Measurements from ENCODE around the gene STARD7. TPM values are rescaled to one million over a fixed set of nuclear protein-coding genes. Genes with fewer than 3 reads are reported as not detected.
"Not testable (repeated sequence)": the region's sequence is repeated elsewhere in the genome, so short reads cannot be mapped to it uniquely, and the experiment has no call there.

STARD7 gene
- total RNA-seq, 1 experiment from 2014 or later = 119 TPM

DNA sequence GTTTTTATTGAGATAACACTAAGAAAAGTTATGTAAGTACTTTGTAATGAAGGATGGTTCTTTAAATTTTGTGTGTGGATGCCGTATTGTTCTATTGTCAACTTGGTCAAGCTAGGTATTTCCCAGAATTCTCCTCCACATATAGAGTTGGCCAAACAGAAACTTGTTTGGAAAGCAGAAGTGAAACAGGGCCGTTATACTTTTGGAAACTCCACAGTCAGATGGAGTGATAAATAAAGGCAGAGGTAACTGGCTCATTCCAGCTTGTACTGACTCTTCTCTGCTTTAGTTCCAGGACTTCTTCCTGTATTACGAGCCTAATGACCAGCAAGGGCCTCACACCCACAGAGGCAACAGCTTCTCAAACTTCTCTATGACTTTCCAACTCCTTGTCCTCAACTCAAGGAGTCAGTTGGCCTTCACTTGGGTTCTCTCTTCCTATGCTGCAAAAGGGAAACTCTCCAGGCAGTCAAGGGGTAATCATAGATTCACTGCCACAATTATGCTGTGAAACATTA is 16.4 kb upstream of the STARD7 start:
- TF ChIP-seq CTCF (IDR thresholded peaks at IDR 0.05; ENCODE audit: unreplicated experiment) = no peak
- intact Hi-C loops (cut with micrococcal nuclease; ENCODE audit: unreplicated experiment) = no loop called here
- no peaks in the 10 kb centered on the region for H3K4me1 Mint-ChIP-seq (ENCODE audit: low read depth, unreplicated experiment)
- CTCF ChIA-PET = interaction anchor here (0.7 kb wide), 1 partner anchor 8 kb away, joined by 4 read pairs; no protein-coding TSS in a partner anchor
- no peaks in the 10 kb centered on the region for H3K9me3 Mint-ChIP-seq (ENCODE audit: low read depth, unreplicated experiment)
- no peaks in the 10 kb centered on the region for H3K27me3 Mint-ChIP-seq (ENCODE audit: unreplicated experiment)
- H3K36me3 Mint-ChIP-seq (ENCODE audit: insufficient read depth, unreplicated experiment) = no peaks in the 10 kb centered on the region
- no peak for DNase-seq
- no TSS peak for BruUV-seq (replicated peaks)
- no peak overlapping the region for H3K27ac Mint-ChIP-seq (ENCODE audit: unreplicated experiment)
- H3K4me3 Mint-ChIP-seq (ENCODE audit: low read depth, unreplicated experiment) = no peak overlapping the region

DNA sequence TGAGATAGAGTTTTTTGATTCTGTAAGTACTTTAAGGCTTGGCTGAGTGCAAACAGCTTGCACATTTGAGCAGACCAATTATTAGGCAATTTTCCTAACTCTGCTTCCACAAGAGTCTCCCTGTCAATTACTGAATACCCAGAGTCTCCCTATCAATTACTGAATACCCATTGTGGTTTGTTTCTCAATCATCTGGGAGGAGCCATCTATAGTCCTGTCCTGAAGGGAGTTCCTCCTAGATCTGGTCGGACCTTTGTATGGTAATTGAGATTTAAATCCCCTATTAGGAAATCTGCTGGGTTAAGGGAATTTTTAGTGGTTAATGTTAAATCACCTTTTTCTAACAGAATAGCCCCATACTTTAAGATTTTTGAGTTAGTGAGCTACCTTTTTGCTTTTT is 12.5 kb upstream of the STARD7 start:
- CTCF ChIA-PET; DNase-seq; H3K27me3 Mint-ChIP-seq (ENCODE audit: unreplicated experiment); H3K36me3 Mint-ChIP-seq (ENCODE audit: insufficient read depth, unreplicated experiment); H3K4me1 Mint-ChIP-seq (ENCODE audit: low read depth, unreplicated experiment); H3K27ac Mint-ChIP-seq (ENCODE audit: unreplicated experiment); H3K9me3 Mint-ChIP-seq (ENCODE audit: low read depth, unreplicated experiment); BruUV-seq (replicated peaks); intact Hi-C loops (cut with micrococcal nuclease; ENCODE audit: unreplicated experiment); H3K4me3 Mint-ChIP-seq (ENCODE audit: low read depth, unreplicated experiment): not testable (repeated sequence)

DNA sequence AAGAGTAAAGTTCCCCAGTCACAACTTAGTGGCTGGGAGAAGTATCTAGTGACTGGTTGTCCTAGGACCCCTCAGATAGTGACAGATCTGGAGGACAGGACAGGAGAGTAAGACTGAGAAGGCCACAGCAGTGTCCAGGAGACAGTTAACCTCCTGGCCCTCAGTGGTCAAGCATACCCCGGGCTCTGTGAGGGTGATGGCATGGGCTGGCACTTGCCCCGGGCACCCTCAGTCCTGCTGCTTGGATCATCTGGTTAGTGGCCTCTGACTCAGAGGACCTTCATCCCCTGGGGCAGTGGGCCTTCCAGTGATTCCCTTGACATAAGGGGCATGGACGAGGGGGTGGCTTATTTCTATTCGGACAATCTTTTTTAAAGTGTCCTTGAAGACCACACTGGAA is 11.3 kb upstream of the STARD7 start:
- BruUV-seq (replicated peaks); CTCF ChIA-PET; H3K27me3 Mint-ChIP-seq (ENCODE audit: unreplicated experiment); H3K27ac Mint-ChIP-seq (ENCODE audit: unreplicated experiment); DNase-seq; intact Hi-C loops (cut with micrococcal nuclease; ENCODE audit: unreplicated experiment); H3K4me3 Mint-ChIP-seq (ENCODE audit: low read depth, unreplicated experiment); H3K9me3 Mint-ChIP-seq (ENCODE audit: low read depth, unreplicated experiment); H3K36me3 Mint-ChIP-seq (ENCODE audit: insufficient read depth, unreplicated experiment); H3K4me1 Mint-ChIP-seq (ENCODE audit: low read depth, unreplicated experiment): not testable (repeated sequence)

- Mint-ChIP-seq H3K4me1 (ENCODE audit: low read depth, unreplicated experiment) (no peaks in the 10 kb centered on the region), H3K27me3 (ENCODE audit: unreplicated experiment) (no peaks in the 10 kb centered on the region), H3K4me3 (ENCODE audit: low read depth, unreplicated experiment) (no peak overlapping the region), H3K27ac (ENCODE audit: unreplicated experiment) (no peak overlapping the region), H3K9me3 (ENCODE audit: low read depth, unreplicated experiment) (no peaks in the 10 kb centered on the region), H3K36me3 (ENCODE audit: insufficient read depth, unreplicated experiment) (no peaks in the 10 kb centered on the region)
- no peak for DNase-seq
- no TSS peak for BruUV-seq (replicated peaks)
- intact Hi-C loops (cut with micrococcal nuclease; ENCODE audit: unreplicated experiment) = no loop called here
- no peak for TF ChIP-seq CTCF (IDR thresholded peaks at IDR 0.05; ENCODE audit: unreplicated experiment)
- CTCF ChIA-PET = no interaction called here
Measured at GRCh38 chr2:96218508-96219131, 10.0 kb upstream of the STARD7 start.

DNA sequence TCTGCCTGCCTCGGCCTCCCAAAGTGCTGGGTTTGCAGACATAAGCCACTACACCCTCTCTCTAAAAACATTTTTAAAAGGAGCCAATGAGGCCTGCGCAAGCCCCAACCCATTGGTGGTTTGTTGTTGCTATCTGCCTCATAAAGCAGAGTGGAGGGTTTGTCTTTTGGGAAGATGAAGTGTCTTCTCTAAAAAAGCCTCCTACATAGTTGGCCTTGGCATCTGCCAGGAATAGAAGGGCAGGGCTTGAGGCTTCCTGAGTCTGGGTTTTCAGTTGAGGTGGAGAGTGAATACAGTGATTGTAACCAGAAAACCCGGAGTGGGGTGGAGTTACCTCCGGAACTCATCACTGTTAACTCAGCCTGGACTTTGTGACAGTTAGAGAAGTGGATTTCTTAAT is 5.9 kb upstream of the STARD7 start:
- Mint-ChIP-seq H3K4me1 (ENCODE audit: low read depth, unreplicated experiment) (no peaks in the 10 kb centered on the region), H3K9me3 (ENCODE audit: low read depth, unreplicated experiment) (no peaks in the 10 kb centered on the region), H3K27ac (ENCODE audit: unreplicated experiment) (no peak overlapping the region), H3K36me3 (ENCODE audit: insufficient read depth, unreplicated experiment) (peaks cover 2% of the 10 kb centered on the region), H3K4me3 (ENCODE audit: low read depth, unreplicated experiment) (no peak overlapping the region), H3K27me3 (ENCODE audit: unreplicated experiment) (no peaks in the 10 kb centered on the region)
- intact Hi-C loops (cut with micrococcal nuclease; ENCODE audit: unreplicated experiment) = no loop called here
- no peak for DNase-seq
- CTCF ChIA-PET = no interaction called here
- TF ChIP-seq CTCF (IDR thresholded peaks at IDR 0.05; ENCODE audit: unreplicated experiment) = no peak
- BruUV-seq (replicated peaks) = no TSS peak

All from Calu3 (cell line).